SW480 (cell line): ENCODE measurements around the gene KRTAP5-7.
"Not testable (repeated sequence)": the region's sequence is repeated elsewhere in the genome, so short reads cannot be mapped to it uniquely, and the experiment has no call there.

Source experiments
- DNase-seq: peaks from one replicate; pipeline ENCODE4 v3.0.0-alpha.2; 2016; ENCODE audit warnings: low spot score

Gene KRTAP5-7

GRCh38 chr11:71558996-71559395 is 31.9 kb downstream of the KRTAP5-7 start:
- DNase-seq, result no peak

- no peak for DNase-seq
These were observed 35.1 kb downstream of the KRTAP5-7 start for GRCh38 chr11:71562120-71562519.

DNA sequence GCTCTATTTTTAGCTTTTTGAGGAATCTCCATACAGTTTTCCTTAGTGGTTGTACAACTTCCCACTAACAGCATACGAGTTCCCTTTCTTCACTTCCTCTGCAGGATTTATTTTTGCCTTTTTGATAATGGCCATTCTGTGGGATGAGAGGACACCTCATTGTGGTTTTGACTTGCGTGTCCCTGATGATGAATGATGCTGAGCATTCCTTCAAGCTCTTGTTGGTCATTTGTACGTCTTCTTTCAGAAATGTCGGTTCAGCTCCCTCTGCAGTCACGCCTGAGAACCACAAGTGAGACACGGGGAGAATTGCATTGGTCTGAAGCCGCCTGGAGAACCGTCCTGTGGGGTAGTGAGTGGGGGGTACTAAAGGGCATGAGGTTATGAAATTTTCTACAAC is 36.3 kb downstream of the KRTAP5-7 start:
- DNase-seq, result peak; percentile 67

- DNase-seq, result no peak
These were observed 37.4 kb downstream of the KRTAP5-7 start for GRCh38 chr11:71564430-71564829.

- DNase-seq, result no peak
These were observed 38.2 kb downstream of the KRTAP5-7 start, which contains the start of gene KRTAP5-10 for GRCh38 chr11:71565263-71565662. Gene KRTAP5-10 (plus strand): TSS chr11:71565563. CDS start chr11:71565588, 25 bp downstream.

- DNase-seq, result no peak
These were observed 39.1 kb downstream of the KRTAP5-7 start for GRCh38 chr11:71566081-71566620.

DNA sequence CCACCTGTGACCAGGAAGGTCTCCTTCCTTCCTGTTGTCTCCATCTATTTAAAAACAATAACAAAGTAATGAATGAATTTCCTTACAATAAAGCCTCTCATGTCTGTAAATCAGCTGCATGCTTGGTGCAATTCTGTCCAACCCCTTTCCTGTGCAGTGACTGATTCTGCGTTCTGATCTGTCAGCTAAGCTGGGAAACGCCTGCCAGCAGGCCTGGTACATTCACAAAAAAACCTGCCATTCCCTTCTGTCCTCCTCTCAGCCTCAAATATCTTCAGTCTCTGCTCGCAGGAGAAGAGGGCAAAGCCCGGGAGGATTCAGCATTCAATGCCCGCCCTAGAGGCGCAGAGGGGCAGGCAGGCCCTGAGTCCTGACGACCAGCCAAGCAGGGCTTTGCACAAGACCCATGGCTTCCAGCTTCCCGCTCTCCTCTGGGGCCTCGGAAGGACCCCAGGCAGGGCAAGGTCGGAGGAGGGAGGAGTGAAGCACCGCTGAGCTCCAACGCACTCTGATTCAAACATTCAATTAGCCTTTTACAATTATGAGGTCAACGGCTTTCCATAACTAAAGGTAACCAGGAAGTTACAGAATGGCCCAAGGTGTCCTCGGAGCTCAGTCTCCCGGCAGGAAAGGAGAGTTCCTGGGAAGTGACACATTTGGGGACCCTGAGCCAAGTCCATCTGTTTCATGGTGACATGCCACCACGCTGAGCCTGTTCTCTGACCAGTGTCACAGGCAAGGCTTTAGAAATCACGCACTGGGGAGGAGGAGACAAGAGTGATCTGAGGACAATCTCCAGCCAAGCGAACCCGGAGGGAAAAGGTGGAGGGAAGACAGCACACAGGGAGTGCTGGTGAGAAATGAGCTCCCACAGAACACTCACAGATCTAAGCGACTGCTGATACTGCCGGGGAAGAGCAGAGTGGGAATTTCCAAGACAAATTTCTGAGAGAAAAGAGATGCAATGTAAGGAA is 39.8 kb downstream of the KRTAP5-7 start:
- not testable (repeated sequence) for DNase-seq

GRCh38 chr11:71567633-71568032 is 40.6 kb downstream of the KRTAP5-7 start:
- DNase-seq, result not testable (repeated sequence)

DNA sequence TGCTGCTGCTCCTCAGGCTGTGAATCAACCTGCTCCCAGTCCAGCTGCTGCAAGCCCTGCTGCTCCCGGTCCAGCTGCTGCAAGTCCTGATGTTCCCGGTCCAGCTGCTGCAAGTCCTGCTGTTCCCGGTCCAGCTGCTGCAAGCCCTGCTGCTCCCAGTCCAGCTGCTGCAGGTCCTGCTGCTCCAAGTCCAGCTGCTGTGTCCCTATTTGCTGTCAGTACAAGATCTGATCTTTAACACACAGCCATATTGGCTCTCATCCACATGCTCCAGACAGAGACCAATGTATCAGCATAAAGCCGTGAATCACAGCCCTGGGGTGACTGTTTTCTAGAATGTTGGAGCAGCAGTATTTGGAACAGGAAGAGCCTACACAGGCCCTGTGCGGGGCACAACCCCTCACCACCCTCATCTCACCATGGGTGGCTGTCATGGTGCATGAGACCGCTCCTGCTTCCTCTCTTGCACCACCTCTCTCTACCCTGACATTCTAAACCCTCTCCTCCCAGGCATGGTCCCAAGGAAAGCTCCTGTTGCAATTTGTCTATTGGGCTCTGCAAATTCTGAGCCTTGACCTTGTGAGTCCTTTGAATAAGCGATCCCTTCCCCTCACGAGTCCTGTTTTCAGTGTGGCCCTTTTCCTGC is 41.8 kb downstream of the KRTAP5-7 start:
- DNase-seq, result no peak

GRCh38 chr11:71571101-71571850 is 44.2 kb downstream of the KRTAP5-7 start:
- DNase-seq, result not testable (repeated sequence)

GRCh38 chr11:71572811-71573210 is 45.7 kb downstream of the KRTAP5-7 start:
- DNase-seq, result no peak

- DNase-seq, result no peak
These were observed 47.4 kb downstream of the KRTAP5-7 start for GRCh38 chr11:71574418-71574817.

GRCh38 chr11:71575723-71576424 is 48.8 kb downstream of the KRTAP5-7 start:
- no peak for DNase-seq

GRCh38 chr11:71576688-71577465 is 49.8 kb downstream of the KRTAP5-7 start:
- DNase-seq, result not testable (repeated sequence)

DNA sequence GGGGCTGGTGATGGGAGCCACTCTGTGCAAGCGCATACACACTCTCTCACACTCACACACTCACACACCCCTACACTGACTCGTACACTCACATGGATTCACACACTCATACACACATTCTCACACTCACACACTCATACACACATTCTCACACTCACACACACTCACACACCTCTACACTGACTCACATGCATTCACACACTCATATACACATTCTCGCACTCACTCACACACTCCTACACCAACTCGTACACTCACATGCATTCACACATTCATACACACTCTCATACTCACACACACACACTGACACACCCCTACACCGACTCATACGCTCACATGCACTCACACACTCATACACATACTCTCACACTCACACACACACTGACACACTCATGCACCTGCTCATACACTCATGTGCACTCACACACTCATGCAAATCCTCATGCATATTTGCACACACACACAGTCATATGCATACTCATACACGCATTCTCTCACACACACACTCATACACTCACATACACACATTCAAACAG is 50.5 kb downstream of the KRTAP5-7 start:
- no peak for DNase-seq
